Measurements from ENCODE around the gene GAA.

DNA sequence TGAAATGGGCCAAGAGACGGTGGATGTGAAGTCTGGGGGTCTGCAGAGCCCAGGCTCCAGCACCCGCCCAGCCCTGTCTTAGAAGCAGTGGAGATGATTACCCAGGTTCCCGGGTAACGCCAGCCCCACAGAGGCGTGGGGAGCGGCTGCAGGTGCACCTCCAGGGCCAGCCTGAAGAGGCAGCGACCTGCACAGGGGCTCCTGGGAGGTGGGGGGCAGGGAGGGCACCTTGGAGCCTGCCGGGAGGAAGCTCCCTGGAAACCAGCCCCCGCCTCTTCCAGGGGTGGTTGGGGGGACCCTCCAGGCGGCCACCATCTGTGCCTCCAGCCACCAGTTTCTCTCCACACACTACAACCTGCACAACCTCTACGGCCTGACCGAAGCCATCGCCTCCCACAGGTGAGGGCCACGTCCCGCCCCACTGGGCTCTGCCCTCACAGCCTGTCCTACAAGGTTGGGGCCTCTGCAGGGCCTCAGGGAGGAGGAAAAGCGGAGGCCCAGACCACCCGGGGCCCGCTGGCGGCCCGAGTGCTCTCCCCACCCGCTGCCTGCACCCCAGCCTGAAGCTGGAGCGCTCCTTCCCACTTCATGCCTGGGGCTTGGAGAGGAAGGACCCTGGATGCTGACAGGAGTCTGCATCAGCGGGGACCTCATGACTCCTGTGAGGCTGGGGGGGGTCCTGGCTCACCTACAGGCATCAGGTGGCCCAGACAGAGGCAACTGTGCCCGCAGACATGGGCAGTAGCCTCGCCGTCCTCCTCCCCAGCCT is 10.5 kb downstream of the GAA start:
- TF ChIP-seq, protein P1, sequence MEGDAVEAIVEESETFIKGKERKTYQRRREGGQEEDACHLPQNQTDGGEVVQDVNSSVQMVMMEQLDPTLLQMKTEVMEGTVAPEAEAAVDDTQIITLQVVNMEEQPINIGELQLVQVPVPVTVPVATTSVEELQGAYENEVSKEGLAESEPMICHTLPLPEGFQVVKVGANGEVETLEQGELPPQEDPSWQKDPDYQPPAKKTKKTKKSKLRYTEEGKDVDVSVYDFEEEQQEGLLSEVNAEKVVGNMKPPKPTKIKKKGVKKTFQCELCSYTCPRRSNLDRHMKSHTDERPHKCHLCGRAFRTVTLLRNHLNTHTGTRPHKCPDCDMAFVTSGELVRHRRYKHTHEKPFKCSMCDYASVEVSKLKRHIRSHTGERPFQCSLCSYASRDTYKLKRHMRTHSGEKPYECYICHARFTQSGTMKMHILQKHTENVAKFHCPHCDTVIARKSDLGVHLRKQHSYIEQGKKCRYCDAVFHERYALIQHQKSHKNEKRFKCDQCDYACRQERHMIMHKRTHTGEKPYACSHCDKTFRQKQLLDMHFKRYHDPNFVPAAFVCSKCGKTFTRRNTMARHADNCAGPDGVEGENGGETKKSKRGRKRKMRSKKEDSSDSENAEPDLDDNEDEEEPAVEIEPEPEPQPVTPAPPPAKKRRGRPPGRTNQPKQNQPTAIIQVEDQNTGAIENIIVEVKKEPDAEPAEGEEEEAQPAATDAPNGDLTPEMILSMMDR (IDR thresholded peaks at IDR 0.05): no peak
- TF ChIP-seq POLR2A (IDR thresholded peaks at IDR 0.05): no peak
